GM19239 (cell line): ENCODE results near the gene SLC25A29.
"Not testable (repeated sequence)": the region's sequence is repeated elsewhere in the genome, so short reads cannot be mapped to it uniquely, and the experiment has no call there.

Experiments
- DNase-seq: peaks from one replicate; pipeline ENCODE4 v3.0.0; 2011; ENCODE audit warnings: low spot score; ENCODE audit not compliant: insufficient read length
- FAIRE-seq: peaks from 2 replicates; lab custom pipeline; 2011; peaks lifted over from hg19 to GRCh38; lab: Jason Lieb, UNC

SLC25A29 gene

DNA sequence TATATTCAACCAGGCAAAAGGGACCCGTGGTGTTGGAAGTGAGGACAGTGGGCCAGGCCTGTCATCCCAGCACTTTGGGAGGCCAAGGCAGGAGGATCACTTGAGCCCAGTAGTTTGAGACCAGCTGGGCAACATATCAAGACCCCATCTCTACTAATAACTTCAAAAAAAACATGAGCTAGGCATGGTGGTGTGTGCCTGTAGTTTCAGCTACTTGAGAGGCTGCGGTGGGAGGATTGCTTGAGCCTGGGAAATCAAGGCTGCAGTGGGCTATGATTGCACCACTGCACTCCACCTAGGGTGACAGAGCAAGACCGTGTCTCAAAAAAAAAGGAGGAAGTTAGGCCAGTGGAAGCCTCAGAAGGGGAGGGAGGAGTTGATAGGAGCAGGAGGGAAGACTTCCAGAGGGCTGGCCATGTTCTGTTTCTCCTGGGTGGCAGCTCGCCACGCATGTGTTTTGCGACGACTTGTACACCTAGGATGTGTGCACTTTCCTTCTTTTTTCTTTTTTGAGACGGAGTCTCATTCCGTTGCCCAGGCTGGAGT lies 10.1 kb downstream of the SLC25A29 start:
- no peak for FAIRE-seq
- no peak for DNase-seq

DNA sequence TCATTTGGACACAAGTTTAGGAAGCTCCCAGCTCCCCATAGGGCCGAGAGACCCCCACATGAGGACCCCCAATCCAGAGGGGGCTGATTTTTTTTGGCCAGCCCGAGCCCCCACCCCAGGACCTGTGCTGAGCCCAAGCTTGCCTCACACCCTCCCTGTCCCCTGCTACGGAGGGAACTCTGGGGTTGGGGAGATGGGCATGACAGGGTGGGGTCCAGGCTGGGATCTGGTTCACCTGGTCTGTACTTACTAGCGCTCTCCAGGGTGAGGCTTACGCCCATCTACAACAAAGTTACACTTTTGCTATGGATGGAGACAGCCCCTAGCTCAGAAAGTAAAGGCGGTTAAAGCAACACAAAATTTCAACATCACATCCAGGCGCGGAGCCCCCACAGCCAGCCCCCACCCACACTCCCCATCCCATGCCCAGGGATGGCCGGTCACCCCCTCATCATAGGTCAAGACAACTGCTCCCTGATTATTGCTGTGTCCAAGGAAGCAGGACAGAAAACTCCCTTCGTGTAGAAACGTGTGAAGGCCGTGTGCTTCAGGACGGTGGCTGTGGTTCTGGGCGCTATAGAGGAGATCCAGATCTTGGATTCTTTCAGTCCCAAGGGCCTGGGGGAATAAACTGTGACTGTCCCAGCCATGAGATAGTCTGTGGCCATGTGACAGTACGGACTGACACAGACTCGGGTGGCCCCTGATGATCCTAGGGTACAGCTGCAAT lies 10.7 kb downstream of the SLC25A29 start:
- no peak for DNase-seq
- no peak for FAIRE-seq

DNA sequence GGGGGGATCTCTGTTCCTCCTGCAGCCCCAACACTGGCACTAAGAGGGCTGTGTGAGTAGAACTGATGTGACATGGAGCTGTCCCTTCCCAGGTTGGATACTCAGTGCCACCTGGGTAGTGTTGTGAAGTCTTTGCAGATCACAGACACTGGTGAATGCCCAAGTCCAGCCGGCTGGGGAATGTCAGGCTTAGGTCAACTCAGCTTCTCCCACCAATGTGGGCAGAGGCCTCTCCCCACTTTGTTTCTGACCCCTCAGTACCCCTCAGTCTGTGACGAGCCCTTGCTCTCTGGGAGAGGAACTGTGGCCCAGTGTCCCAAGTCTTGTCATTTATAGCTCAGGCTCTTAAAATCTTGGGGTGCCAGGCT lies 11.3 kb downstream of the SLC25A29 start:
- DNase-seq, result no peak
- FAIRE-seq, result no peak

DNA sequence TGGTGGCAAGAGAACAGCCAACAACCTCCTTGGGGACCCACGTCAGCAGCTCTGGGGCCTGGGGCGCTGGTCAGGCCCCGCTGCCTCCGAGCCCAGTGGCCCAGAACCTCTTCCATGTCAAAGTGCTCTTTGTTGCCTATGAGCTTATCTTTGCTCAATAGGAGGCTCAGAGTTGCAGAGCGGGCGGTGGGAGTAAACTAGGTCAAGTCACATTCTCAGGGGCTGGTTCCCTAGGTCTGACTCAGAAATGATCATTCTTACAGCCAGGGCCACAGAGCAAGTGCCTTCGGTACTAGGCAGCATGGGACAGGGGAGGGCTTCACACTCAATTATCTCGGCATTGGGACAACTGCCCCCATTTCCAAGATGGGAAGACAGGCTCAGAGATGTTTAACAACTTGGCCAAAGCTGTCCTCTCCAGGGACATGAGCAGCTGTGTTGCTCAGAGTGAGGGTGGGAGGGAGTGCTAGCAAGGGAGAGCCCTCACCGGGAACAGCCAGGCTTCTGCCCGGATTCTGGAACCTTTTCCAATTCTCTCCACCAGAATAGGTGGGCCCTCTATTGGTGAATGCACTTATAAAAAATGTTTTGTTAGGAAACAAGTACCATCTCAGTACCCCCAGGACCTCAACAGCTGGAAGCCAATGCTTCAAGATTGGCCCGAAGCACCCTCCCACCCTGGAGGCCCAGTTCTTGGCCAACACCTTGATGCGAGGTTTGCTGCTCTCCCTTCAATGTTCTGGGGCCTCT lies 11.9 kb downstream of the SLC25A29 start:
- FAIRE-seq, result no peak

DNA sequence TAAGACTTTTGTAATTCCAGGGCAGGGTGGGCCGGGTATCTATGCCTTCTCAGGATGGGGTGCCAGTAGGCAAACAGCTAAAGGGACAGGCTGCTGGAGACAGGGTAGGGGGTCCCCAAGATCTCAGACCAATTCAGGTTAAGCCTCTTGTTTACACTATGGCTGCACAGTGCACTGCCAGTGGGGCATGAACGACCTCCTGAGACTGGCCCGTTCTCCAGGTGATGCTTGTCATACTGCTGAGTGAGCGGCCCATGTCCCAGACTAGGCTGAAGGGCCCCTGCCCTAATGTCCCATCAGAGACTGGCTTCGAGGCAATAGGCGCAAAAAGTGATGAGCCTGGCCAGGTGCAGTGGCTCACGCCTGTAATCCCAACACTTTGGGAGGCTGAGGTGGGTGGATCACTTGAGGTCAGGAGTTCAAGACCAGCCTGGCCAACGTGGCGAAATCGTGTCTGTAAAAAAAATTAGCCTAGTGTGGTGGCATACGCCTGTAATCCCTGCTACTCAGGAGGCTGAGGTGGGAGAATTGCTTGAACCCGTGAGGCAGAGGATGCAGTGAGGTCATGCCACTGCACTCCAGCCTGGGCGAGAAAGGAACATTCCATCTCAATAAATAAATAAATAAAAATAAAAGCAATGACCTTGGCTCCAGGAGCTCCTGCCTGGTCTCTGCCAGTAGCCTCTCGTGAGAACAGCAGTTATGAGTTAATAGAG lies 12.6 kb downstream of the SLC25A29 start:
- DNase-seq (no peak), FAIRE-seq (no peak)

More for the DNA sequence above, 11.9 kb downstream of the SLC25A29 start:
- no peak for DNase-seq

DNA sequence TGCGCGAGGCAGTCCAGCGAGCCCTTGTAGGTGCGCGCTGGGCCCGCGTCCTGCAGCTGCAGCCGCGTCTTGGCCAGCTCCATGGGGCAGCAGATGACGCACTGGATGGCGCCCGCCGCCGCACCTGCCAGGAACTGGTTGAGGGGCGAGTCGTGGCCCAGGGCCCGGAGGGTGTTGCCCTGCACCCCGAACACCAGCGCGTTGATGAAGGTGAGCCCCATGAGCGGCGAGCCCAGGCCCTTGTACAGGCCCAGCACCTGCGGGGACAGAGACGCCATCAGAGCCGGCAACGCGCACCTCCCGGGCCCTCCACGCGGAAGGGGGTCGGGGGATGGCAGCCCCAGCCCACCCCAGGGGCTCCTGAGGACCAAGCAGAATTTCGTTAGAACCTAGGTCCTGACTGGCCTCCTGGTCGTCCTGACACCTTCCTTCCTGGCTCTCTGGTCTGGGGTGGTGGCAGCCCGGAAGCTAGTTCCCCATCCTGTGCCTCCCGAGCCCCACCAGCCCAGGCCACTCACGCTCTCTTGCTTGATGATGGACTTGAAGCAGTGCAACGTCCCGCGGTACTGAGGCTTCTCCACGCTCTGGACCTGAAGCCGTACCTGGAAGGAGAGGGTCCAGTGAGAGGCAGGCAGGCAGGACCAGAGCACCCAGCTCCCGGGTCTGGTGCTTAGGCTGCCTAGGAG lies 13.3 kb downstream of the SLC25A29 start:
- FAIRE-seq (no peak), DNase-seq (no peak)

DNA sequence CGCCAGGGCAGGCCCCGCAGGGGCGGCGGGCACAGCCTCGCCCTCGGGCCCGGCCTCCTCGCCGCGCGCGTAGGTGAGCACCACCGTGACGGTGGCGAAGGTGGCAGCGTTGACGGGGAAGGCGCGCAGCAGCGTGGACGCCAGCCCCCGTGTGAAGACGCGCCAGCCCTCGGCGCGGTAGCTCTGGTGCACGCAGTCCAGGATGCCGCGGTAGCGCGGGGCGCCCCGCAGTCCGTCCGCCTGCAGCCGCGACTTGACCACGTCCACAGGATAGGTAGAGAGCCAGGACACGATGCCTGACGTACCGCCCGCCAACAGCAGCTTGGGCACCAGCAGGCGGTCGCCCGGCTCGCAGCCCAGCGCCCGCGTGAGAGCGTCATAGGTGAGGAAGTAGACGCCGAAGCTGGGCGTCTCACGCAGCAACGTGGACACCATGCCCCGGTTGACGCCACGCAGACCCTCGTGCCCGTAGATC lies 13.9 kb downstream of the SLC25A29 start:
- no peak for FAIRE-seq
- no peak for DNase-seq

DNA sequence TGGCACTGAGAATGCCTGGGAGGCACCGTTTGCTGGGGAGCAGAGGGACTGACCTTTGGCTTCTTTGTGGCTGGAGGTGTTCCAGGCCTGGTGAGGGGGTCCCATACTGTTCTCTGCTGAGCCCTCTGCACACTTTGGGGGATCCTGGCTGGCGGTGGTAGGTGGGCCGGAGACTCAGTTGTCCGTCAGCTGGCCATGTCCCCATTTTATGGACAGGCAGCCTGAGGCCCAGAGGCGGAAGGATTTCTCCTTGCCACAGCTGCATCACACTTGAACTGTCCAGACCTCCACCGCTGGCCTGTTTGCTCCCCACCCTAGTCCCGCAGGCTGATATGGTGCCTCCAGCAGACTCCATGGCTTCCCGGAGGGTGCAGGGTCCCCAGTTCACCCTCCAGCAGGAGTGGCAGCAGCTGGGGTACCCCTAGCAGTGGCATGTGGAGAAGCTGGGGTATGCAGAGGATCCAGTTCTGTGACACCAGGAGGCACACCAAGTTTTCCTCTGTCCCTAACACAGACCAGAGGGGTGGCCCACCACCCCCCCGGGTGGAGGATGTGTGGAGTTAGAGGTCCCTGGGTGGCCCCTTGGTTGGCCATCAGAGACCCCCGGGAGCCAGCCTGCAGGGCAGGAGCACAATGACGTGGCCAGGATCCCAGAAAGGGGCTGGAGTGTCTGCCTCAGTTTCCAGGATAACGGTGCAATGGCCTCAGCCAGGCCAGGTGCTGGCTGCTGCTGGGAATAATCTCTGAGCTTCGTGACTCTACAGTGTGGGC lies 14.8 kb downstream of the SLC25A29 start:
- no peak for FAIRE-seq

DNA sequence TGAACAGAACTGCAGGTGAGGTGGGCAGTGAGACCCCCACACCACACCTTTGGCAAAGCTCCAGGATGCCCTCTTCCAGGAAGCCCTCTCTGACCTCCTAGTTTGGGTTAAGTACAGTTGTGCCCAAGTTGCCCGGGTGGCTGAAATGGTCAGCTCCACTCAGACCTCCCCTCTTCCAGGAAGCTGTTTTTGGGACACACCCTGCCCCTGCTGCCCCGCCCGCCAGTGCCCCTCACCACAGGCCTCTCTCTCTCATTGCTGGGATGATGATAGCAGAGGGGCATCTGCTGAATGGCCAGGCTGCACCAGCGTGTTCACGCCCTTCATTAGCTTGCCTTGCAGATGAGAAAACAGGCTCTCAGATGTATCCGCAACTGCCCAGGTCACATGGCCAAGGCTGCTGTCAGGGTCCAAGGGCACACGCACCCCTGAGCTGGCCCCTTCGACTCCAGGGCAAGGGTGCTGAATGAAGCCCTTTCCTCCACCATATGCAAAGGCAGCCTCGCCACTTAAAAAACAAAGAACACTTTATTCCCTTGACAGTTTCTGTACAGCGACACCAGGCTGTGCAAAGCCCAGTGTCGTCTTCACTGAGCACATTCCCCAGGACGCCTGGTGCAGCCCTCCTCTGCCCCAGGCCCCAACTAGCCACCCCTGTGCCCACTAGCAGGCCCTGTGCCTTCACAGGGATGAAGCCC lies 15.5 kb downstream of the SLC25A29 start:
- FAIRE-seq (no peak), DNase-seq (no peak)

More for the DNA sequence above, 14.8 kb downstream of the SLC25A29 start:
- DNase-seq, result no peak

DNA sequence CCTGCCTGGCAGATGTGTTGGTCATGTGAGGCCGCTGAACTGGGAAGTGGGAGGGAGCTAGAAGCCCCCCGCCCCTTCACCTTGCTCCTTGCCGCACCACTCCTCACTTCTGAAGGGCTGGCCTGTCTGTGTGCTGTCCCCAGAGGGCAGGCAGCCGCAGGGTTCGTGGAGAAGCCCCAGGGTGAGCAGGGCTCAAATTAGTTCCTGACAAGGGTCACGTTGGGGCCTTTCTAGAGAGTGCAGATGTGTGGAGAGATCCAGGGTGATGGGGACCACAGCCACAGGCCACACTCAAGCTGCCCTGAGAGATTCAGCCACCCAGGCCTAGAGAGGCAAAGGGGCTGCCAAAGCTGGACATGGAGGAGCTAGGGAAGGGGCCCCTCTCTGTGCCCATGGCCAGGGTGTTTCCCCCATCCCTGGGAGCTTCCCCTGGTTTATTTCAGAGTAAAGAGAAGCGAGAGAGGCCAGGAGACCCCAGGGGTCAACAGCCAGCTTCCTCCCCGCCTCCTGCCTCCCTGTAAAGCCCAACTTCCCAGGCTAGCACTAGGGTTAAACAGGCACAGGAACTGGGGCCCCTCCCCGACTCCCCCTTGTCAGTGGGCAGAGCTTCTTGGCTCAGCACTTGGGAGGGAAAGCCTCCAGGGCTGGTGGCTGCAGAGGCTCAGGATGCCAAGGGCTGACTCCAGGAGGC lies 16.2 kb downstream of the SLC25A29 start:
- FAIRE-seq (no peak), DNase-seq (no peak)

DNA sequence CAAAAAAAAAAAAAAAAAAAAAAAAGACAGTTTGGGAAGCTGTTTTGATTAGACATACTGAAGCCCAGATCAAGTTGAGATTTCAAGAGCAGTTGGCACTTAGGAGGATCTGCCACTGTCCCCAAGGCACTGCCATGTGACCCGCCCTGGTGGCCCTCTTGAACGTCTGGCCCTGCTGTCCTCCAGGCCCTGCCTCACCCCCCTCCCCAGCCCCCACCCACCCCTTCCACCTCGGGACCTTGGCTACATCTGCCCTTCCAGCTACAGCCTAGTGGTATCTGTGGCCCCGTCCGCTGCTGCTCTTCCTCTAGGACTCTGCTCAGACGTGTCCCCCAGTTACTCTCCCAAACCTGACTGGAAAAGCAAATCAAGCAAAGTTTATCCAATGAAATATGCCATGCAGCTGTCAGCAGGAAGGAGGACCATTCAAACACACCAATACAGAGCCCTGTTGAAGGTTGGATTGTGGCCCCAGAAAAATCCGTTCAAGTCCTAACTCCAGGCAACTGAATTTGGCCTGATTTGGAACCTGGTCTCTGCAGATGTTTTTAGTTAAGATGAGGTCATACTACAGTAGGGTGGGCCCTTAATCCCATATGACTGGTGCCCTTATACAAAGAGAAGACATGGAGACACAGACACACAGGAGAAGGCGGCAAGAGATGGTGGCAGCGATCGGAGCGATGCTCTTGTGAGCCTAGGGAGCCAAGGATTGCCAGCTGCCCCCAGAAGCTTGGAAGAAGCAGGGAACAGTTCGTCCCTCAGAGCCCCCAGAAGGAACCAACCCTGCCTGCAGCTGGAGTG lies 17.7 kb downstream of the SLC25A29 start:
- DNase-seq (no peak), FAIRE-seq (no peak)

DNA sequence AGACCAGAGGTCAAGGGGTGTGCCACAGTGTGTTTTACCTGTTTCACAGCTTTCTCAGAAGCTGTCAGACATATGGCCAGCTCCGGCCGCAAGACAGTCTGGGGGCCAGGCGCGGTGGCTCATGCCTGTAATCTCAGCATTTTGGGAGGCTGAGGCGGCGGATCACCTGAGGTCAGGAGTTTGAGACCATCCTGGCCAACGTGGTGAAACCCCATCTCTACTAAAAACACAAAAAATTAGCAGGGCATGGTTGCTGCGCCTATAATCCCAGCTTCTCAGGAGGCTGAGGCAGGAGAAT lies 18.3 kb downstream of the SLC25A29 start:
- not testable (repeated sequence) for FAIRE-seq

DNA sequence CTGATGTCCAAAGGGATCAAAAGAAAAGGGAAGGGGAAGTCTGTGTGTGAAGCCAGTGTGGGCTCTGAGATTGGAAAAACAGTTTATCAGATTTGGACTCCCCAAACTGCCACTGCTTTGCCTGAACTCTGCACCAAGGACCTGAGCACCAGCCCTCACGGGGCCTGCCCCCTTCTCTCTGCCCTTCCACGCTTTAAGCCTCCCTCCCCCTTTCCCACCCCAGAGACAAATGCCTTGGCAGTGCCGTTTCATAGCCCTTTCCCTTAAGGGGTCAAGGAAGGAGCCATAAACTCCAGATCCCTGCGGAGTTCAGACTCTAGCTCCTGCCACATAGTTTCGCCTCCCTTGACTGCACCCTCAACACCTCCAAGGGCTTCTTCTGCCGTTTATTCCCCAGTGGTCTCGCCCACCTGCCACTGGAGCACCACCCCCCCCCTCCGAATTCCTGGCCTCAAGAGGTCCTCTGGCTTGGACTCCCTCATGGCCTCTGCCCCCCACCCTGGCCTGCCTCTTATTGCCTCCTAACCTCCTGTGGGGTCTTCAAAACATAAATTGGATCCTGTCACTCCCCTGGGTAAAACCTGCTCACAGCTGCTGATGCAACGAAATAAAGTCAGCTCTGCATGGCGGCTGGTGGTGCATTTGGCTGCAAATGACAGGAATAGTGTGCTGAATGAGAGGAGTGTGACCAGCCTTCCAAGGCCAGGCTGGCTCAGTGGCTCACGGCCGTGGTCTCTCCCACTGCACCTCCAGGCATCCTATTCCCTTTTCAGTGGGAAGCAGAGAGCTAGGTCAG lies 18.8 kb downstream of the SLC25A29 start:
- no peak for DNase-seq
- FAIRE-seq, result no peak

More for the DNA sequence above, 18.3 kb downstream of the SLC25A29 start:
- DNase-seq, result not testable (repeated sequence)

DNA sequence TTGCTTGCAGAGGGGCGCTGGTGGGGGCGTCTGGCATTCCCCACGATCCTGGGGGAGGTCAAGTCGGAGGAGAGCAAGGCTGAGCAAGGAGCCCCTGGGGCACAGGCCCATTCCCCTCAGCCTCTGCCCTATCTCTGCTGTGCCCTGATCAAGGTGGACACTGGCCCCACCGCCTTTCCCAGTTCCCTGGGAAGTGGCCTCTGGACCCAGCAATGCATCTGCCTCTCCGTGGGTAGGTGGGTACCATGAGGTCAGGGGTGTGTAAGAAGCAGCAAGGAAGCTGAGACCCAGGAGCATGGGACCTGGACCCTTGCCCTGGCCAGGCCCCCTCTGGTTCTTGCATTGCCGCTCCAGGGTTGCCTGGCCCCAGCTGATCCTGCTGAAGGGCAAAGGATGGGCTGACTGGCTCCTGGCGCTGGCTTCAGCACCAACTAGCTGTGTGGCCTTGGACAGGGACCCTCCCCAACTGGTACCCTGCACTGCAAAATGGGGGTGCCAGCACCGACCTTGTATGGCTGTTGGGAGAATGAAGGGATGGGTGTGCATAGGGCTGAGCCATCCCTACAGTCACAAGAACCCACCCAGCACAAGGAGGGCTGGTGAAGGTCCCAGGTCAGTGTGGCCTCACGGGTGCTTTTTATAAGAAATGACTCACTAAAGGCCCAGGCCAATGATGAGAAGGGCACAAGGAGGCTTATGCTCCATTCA lies 19.6 kb downstream of the SLC25A29 start:
- FAIRE-seq (no peak), DNase-seq (no peak)

DNA sequence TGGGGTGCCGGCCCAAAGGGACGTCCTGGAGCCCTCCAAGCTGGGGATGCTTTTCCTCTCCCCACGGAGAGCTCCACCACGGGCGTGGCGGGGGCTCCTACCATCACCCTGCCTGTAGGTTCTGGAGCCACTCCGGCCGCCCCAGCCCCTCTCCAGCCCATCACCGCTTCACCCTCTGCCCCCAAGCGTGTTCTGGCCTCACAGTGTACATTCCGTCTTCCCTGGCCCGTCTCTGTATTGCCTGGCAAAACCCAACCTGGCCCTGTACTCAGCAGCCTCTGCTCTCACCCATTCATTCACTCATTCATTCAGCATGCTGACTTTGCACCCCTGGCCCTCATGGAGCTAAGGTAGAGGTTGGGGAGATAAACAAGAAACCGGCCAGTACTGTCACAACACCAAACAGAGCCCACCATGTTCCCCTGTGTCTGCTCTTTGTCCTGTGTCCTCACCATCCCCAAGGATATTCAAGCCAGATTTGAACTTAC lies 20.3 kb downstream of the SLC25A29 start:
- FAIRE-seq (no peak), DNase-seq (no peak)
